Measurements from ENCODE around the gene NBPF20.
"Not testable (repeated sequence)": the region's sequence is repeated elsewhere in the genome, so short reads cannot be mapped to it uniquely, and the experiment has no call there.

The NBPF20 gene

GRCh38 chr1:145429329-145429728 is 3.9 kb upstream of the NBPF20 start:
- not testable (repeated sequence) for DNase-seq

GRCh38 chr1:145424612-145425435 is 579 bp downstream of the NBPF20 start:
- DNase-seq = not testable (repeated sequence)

GRCh38 chr1:145415149-145415548 is 10.3 kb downstream of the NBPF20 start:
- DNase-seq = not testable (repeated sequence)

GRCh38 chr1:145407266-145407665 is 18.1 kb downstream of the NBPF20 start:
- not testable (repeated sequence) for DNase-seq

- not testable (repeated sequence) for DNase-seq
Measured at GRCh38 chr1:145404949-145405348, 20.5 kb downstream of the NBPF20 start.

GRCh38 chr1:145400701-145401100 is 24.7 kb downstream of the NBPF20 start:
- DNase-seq = not testable (repeated sequence)
